Measurements from ENCODE around the gene MAFG. TPM values are rescaled to one million over a fixed set of nuclear protein-coding genes. Genes with fewer than 3 reads are reported as not detected.

Gene MAFG
- total RNA-seq, 2 donors from 2014 or later, result 20.9 to 25.1 TPM

DNA sequence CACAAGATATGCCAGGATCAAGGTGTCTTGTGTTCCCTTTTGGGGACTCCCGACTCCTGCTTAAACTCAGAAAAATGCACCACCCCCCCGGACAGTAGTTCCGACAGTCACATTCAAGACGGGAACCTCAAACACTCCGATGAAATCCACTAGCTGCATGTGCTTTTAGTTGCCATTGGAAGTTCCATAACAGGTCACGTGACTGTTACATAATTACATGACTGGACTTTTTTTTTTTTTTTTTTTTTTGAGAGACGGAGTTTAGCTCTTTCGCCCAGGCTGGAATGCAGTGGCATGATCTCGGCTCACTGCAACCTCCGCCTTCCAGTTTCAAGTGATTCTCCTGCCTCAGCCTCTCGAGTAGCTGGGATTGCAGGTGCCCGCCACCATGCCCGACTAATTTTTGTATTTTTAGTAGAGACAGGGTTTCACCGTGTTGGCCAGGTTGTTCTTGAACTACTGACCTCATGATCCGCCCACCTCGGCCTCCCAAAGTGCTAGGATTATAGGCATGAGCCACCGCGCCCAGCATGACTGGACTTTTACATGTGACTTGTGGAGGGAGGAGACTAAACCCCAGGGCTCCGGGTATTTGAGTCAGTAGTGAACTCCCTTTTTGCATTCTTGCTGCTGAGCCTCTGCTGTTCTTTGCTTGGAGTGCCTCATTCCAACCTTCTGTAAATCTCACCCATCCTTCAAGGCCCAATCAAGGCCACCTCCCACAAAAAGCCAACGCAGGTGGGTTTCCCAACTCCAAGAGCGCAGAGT, 11.1 kb downstream of the MAFG start:
- ATAC-seq (no peak), DNase-seq (no peak)
- intact Hi-C loops (cut with DNase I), result no loop called here

GRCh38 chr17:81915331-81915730, 12.2 kb downstream of the MAFG start:
- ATAC-seq (no peak), DNase-seq (no peak)
- intact Hi-C loops (cut with DNase I), result no loop called here

DNA sequence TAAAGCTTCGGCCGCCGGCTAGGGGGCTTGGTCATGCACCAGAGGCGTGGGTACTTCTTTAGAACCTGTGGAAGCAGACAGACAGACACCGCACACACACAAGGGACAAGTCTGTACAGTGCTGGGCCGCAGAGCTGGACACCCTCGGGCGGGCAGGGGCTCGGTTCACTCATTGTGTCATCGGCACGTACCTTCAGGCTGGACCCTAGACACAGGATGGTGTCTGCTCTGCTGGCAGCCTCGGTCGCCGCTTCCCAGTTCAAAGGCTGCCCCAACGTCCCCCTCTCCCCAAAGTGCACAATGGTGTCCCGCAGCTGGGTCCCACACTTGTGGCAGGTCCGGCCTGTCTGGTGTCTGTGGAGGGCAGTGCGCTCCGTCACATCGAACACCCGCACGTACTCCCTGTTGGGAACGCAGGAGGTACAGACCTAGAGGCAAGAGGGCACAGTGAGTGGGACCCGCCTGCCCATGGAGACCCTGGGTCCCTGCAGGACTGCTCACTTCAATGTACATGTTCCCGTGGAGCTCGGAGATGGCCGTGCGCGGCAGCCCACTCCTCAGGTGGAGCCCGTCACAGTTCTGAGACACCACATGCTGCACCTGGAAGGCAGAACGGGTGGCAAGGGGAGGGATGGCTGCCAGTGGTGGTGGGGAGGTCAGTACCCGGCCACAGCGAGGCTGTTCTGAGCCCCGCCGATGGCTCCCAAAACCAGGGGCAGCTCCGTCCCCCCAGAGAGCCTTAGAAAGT, 13.3 kb downstream of the MAFG start:
- intact Hi-C loops (cut with DNase I), result no loop called here
- ATAC-seq (no peak), DNase-seq (no peak)

- intact Hi-C loops (cut with DNase I), result no loop called here
- ATAC-seq, result no peak
- no peak for DNase-seq
These were observed 14.0 kb downstream of the MAFG start for GRCh38 chr17:81913394-81914102.

- DNase-seq (no peak), ATAC-seq (no peak)
- intact Hi-C loops (cut with DNase I), result no loop called here
These were observed 14.9 kb downstream of the MAFG start for GRCh38 chr17:81912441-81913309.

- ATAC-seq, result no peak
These were observed 15.6 kb downstream of the MAFG start for GRCh38 chr17:81911969-81912368.

GRCh38 chr17:81911277-81911961, 16.1 kb downstream of the MAFG start, which contains the start of gene PCYT2:
Gene PCYT2, minus strand, starts transcription at chr17:81911399. Its CDS starts 44 bp downstream, at chr17:81911355.
- intact Hi-C loops (cut with DNase I), result no loop called here
- DNase-seq (peak; percentile 91), ATAC-seq (peak; percentile 93 to 94)

More at GRCh38 chr17:81911969-81912368, 15.6 kb downstream of the MAFG start:
- no peak for DNase-seq
- intact Hi-C loops (cut with DNase I), result no loop called here

GRCh38 chr17:81910840-81911276, 16.7 kb downstream of the MAFG start:
- intact Hi-C loops (cut with DNase I), result no loop called here
- ATAC-seq (peak in 1 of 2 donors; percentile 2), DNase-seq (no peak)

DNA sequence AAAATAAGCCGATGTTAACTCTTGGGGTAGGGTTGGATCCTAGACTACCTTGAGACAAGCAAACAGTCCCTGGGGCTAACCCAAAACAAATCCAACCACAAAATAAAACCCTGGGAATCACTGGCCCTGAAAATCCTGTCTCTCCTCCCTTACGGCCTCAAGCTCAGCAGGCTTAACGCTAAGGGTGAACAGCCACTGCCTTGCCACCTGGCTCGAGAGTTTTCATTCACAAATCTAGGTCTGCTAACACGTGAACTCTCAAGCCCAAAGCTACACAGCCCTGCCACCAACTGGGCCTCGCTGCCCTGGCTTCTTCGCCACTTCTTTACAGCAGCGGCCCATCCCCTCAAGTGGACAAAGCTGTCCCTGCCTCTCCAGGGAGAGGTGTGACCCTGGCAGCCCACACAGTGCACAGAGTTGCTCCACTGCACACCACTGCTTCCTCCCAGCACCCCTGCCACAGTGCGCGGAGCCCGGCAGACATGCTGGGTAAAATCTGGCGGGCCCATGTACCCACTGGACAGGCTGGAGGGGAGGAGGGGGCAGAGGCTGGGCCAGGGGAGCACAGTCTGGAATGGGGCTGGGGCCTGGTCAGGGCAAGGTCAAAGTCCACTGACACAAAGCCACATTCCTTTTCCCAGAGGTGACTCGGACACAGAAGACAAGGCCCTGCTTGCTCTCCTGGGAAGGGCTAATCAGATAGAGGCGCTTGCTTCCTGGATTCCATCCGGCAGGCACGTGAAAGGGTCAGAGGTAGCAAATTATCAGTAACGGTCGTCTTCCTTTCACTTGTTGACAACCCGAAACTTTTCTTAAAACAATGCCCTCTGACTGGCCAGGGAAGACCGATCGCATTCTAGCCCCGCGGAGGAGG, 17.3 kb downstream of the MAFG start:
- intact Hi-C loops (cut with DNase I), result no loop called here
- ATAC-seq (no peak), DNase-seq (no peak)

GRCh38 chr17:81909231-81909630, 18.3 kb downstream of the MAFG start:
- intact Hi-C loops (cut with DNase I), result no loop called here
- no peak for ATAC-seq
- DNase-seq, result no peak

GRCh38 chr17:81908793-81909192, 18.7 kb downstream of the MAFG start:
- ATAC-seq, result no peak
- no peak for DNase-seq
- intact Hi-C loops (cut with DNase I), result no loop called here

GRCh38 chr17:81907219-81908145, 20.1 kb downstream of the MAFG start:
- intact Hi-C loops (cut with DNase I), result no loop called here
- DNase-seq, result no peak

DNA sequence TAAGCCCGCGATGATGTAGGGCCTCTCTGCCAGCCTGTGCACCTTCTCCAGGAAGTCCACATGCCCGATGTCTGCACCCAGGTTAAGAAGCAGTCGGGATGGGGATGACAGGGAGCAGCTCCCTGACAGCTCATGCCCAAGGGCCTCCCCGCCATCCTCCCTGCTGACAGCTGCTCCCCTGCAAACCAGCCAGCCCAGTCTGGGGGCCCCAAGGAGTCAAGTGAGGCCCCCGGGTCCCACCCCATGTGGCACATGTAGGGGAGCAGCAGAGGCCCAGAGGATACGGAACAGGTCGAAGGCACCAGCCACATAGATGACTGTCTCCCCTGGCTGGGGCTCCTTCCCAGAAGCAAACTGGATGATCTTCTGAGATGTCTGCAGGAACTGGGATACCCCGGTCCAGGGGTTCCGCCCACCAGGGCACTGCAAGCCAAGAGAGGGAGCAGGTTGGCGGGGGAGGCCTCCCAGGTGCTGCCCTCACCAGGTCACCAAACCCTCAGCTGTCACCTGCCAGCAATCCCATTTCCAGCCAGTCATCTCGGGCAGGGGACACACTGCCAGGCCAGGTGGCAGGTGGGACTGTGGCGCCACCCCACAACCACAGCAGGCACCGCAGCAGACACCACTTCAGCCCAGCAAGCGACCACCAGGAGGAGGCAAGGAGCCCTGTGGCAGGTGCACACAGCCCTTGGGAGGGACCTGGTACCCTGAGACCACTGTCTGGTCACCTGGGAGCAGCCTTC, 20.9 kb downstream of the MAFG start:
- ATAC-seq (no peak), DNase-seq (no peak)
- intact Hi-C loops (cut with DNase I), result no loop called here

More at GRCh38 chr17:81907219-81908145, 20.1 kb downstream of the MAFG start:
- ATAC-seq, result no peak

DNA sequence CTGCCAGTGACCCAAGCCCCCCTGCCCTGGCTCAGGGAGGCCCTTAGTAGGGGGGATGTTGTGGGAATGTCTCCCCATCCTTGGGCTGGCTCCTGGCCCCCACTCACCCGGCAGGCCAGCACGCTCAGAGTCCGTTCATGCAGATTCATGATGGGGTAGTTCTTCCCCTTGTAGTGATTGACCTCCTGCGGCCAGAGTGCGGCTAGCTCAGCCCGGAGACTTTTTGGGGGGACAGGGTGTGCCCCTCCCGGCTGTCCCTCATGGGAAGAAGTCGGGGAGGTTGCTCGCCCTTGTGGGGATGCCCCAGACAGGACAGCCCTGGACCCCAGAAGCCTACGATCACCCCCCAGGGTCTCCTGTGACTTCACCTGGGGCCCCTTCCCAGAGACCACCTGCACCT, 21.5 kb downstream of the MAFG start:
- intact Hi-C loops (cut with DNase I), result no loop called here
- DNase-seq (no peak), ATAC-seq (no peak)

DNA sequence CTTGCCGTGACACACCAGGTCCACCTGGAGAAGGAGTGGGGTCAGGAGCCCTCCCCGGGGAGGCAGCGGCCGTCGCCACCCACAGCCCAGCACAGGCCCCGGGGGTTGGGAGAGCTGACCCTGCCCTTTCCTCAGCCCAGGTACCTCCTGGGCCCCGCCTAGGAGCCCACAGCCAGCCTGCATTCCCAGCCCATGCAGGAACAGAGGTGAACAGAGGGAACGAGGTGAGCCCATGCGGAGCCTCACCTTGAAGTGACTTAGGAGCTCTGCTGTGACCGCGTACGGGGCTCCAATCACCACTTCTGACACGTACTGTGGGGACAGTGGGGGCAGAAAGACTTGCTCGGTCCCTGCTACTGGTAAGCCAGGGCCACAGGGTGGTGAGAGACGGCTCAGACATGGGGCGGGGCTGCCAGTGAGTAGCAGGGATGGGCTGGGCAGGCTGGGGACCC, 22.1 kb downstream of the MAFG start:
- ATAC-seq (no peak), DNase-seq (no peak)
- intact Hi-C loops (cut with DNase I), result no loop called here
